Neural progenitor cell (in vitro differentiated cells): Measurements from ENCODE around the gene MXRA8. TPM values are rescaled to one million over a fixed set of nuclear protein-coding genes. Genes with fewer than 3 reads are reported as not detected.
A peak's percentile ranks its signal among the peaks of the same experiment; 100 is the strongest.

Experiments used
- DNase-seq: peaks from one replicate; pipeline ENCODE4 v3.0.0-alpha.2; 2016; ENCODE audit warnings: low spot score
- H2AFZ ChIP-seq: fragments of 200-600 bp; sonication (generic); replicated peaks from 2 replicates; pipeline ENCODE4 v1.6.1; 2016; ENCODE audit warnings: antibody characterized with exemption
- H3F3A ChIP-seq: fragments of 200-600 bp; sonication (generic); 2 replicates; pipeline ENCODE4 v1.6.1; 2016; ENCODE audit warnings: antibody characterized with exemption, low read depth
- H3K27ac ChIP-seq: fragments of 200-600 bp; sonication (generic); 2 replicates; pipeline ENCODE4 v1.5.1; 2016; ENCODE audit warnings: mild to moderate bottlenecking
- H3K27me3 ChIP-seq: fragments of 200-600 bp; sonication (generic); 2 replicates; pipeline ENCODE4 v1.6.1; 2016; ENCODE audit warnings: mild to moderate bottlenecking, moderate library complexity
- H3K36me3 ChIP-seq: fragments of 200-600 bp; sonication (generic); 2 replicates; pipeline ENCODE4 v1.5.1; 2016
- H3K4me1 ChIP-seq: fragments of 200-600 bp; sonication (generic); 2 replicates; pipeline ENCODE4 v1.6.1; 2016; ENCODE audit warnings: mixed run types
- H3K4me2 ChIP-seq: fragments of 200-600 bp; sonication (generic); 2 replicates; pipeline ENCODE4 v1.6.1; 2016
- H3K4me3 ChIP-seq: fragments of 200-600 bp; sonication (generic); 2 replicates; pipeline ENCODE4 v1.5.1; 2016
- H3K79me2 ChIP-seq: fragments of 200-600 bp; sonication (generic); 2 replicates; pipeline ENCODE4 v1.6.1; 2016; ENCODE audit warnings: low read depth
- H3K9ac ChIP-seq: fragments of 200-600 bp; sonication (generic); 2 replicates; pipeline ENCODE4 v1.6.1; 2016
- H3K9me3 ChIP-seq: fragments of 200-600 bp; sonication (generic); 2 replicates; pipeline ENCODE4 v1.5.1; 2016; ENCODE audit warnings: low read depth
- H4K20me1 ChIP-seq: fragments of 200-600 bp; sonication (generic); 2 replicates; pipeline ENCODE4 v1.6.1; 2016; ENCODE audit warnings: low read depth
- H3K27ac Mint-ChIP-seq: 3 replicates; pipeline ENCODE4 v1.8.0; 2021; ENCODE audit warnings: mixed read lengths
- H3K27me3 Mint-ChIP-seq: 2 replicates; pipeline ENCODE4 v1.8.0; 2022; ENCODE audit warnings: low read depth, mild to moderate bottlenecking, inconsistent platforms, moderate library complexity, mixed read lengths; ENCODE audit not compliant: insufficient read depth
- H3K36me3 Mint-ChIP-seq: 3 replicates; pipeline ENCODE4 v1.8.0; 2021; ENCODE audit warnings: mixed read lengths
- H3K4me1 Mint-ChIP-seq: 3 replicates; pipeline ENCODE4 v1.8.0; 2021; ENCODE audit warnings: mixed read lengths
- H3K4me3 Mint-ChIP-seq: 3 replicates; pipeline ENCODE4 v1.8.0; 2021; ENCODE audit warnings: mild to moderate bottlenecking, moderate library complexity, mixed read lengths
- H3K9me3 Mint-ChIP-seq: 3 replicates; pipeline ENCODE4 v1.8.0; 2020; ENCODE audit warnings: mixed read lengths
- EZH2 ChIP-seq: fragments of 200-600 bp; sonication (generic); IDR thresholded peaks from 2 replicates; pipeline ENCODE4 v1.6.1; 2017; ENCODE audit warnings: antibody characterized with exemption, mild to moderate bottlenecking, moderate library complexity
- EZH2phosphoT487 ChIP-seq: fragments of 200-600 bp; sonication (generic); IDR thresholded peaks from 2 replicates; pipeline ENCODE4 v1.6.1; 2017; ENCODE audit warnings: antibody characterized with exemption
- total RNA-seq: library from RNA; depleted of rRNA; stranded (reverse); fragments of >200 nt; gene quantifications from 2 replicates; pipeline ENCODE4 v1.2.3, GENCODE V29; 2015; ENCODE audit warnings: low replicate concordance
- TF ChIP-seq, protein P1 (sequence below): fragments of 200-600 bp; sonication (generic); IDR thresholded peaks from 2 replicates; pipeline ENCODE4 v1.5.1; 2017; ENCODE audit warnings: antibody characterized with exemption, mild to moderate bottlenecking

The MXRA8 gene
- total RNA-seq, 1 donor from 2014 or later: 6.8 TPM

DNA sequence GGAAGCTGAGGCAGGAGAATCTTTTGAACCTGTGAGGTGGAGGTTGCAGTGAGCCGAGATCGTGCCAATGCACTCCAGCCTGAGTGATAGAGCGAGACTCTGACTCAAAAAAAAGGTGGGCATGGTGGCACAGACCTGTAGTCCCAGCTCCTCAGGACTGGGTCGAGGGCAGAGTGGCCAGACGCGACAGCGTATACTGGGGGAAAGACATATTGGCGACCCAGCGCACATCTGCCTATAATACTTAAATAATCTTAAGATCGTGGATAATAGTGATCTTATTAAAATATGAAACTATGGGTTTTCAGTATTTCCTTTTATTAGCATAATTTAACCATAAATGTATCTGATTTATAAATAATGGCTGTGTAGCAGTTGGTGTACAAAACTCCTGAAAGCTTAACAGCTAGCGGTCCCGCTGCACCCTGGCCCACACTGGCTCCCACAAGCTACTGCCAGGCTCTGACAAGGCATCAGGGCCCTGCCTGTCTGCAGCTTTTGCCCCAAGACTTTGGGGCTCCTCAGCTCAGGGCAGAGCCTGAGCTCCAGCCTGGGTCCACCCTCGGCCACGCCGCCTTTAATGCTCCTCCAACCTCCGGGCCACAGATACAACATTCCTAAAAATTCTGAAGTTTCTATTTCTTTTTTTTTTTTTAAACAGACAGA is 19.3 kb upstream of the MXRA8 start:
- no peaks in the 10 kb centered on the region for H3K9me3 Mint-ChIP-seq
- Histone ChIP-seq H3K27me3 (no peaks in the 10 kb centered on the region), H3K4me1 (peaks cover 7% of the 10 kb centered on the region), H3K27ac (no peak overlapping the region), H3F3A (peaks cover 16% of the 10 kb centered on the region), H3K4me2 (no peak overlapping the region), H3K36me3 (no peaks in the 10 kb centered on the region), H4K20me1 (peaks cover 3% of the 10 kb centered on the region), H3K9ac (no peak overlapping the region), H3K79me2 (peaks cover 17% of the 10 kb centered on the region), H3K9me3 (no peaks in the 10 kb centered on the region), H3K4me3 (no peak overlapping the region), H2AFZ (no peak overlapping the region)
- peaks cover 2% of the 10 kb centered on the region for H3K27me3 Mint-ChIP-seq
- TF ChIP-seq EZH2phosphoT487: no peak
- TF ChIP-seq, protein P1, sequence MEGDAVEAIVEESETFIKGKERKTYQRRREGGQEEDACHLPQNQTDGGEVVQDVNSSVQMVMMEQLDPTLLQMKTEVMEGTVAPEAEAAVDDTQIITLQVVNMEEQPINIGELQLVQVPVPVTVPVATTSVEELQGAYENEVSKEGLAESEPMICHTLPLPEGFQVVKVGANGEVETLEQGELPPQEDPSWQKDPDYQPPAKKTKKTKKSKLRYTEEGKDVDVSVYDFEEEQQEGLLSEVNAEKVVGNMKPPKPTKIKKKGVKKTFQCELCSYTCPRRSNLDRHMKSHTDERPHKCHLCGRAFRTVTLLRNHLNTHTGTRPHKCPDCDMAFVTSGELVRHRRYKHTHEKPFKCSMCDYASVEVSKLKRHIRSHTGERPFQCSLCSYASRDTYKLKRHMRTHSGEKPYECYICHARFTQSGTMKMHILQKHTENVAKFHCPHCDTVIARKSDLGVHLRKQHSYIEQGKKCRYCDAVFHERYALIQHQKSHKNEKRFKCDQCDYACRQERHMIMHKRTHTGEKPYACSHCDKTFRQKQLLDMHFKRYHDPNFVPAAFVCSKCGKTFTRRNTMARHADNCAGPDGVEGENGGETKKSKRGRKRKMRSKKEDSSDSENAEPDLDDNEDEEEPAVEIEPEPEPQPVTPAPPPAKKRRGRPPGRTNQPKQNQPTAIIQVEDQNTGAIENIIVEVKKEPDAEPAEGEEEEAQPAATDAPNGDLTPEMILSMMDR: no peak
- no peak for TF ChIP-seq EZH2
- H3K4me1 Mint-ChIP-seq: peaks cover 10% of the 10 kb centered on the region
- DNase-seq: no peak
- H3K36me3 Mint-ChIP-seq: no peaks in the 10 kb centered on the region
- H3K27ac Mint-ChIP-seq: no peak overlapping the region
- H3K4me3 Mint-ChIP-seq: no peak overlapping the region

DNA sequence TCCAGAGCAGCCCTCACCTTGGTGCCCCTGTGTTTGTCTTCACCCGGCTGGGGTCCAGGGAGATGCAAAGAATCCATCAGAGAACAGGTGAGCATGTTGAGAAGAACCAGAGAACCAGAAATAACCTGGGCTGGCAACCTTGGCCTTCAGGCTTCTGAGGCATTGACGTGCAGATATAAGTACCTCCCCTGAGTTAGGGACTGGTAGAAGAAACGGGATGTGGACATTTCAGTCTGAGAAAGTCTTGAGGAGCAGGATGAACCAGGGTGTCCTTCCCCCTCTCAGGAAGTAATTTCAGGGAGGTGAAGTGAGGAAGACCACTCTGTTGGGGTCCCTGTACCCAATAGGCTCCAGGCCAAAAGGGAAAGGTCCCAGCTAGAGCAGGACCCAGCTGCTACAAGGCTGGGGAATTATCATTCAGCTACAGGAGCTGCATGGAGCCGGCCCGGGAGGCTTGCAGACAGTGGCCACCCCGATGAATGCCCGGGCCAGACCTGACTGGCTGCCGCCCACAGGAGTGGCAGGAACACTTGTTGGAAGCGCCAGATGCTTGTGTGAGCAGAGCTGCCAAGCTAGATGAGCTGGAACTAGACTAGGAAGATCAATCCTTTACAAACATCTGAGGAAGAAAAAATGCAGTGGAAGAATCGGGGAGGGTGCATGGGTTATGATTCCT is 18.3 kb upstream of the MXRA8 start:
- H3K9me3 Mint-ChIP-seq: no peaks in the 10 kb centered on the region
- Histone ChIP-seq H3K4me3 (no peak overlapping the region), H2AFZ (no peak overlapping the region), H3K27me3 (no peaks in the 10 kb centered on the region), H4K20me1 (peaks cover 3% of the 10 kb centered on the region), H3K27ac (no peak overlapping the region), H3F3A (peaks cover 22% of the 10 kb centered on the region), H3K4me2 (no peak overlapping the region), H3K9me3 (no peaks in the 10 kb centered on the region), H3K79me2 (peaks cover 17% of the 10 kb centered on the region), H3K9ac (no peak overlapping the region), H3K36me3 (no peaks in the 10 kb centered on the region), H3K4me1 (peaks cover 7% of the 10 kb centered on the region)
- H3K4me1 Mint-ChIP-seq: peaks cover 10% of the 10 kb centered on the region
- H3K36me3 Mint-ChIP-seq: no peaks in the 10 kb centered on the region
- peak overlapping the region; percentile 76 for H3K4me3 Mint-ChIP-seq
- DNase-seq: no peak
- peaks cover 2% of the 10 kb centered on the region for H3K27me3 Mint-ChIP-seq
- TF ChIP-seq, protein P1: no peak
- TF ChIP-seq EZH2 (no peak), EZH2phosphoT487 (no peak)
- H3K27ac Mint-ChIP-seq: peak overlapping the region; percentile 11

DNA sequence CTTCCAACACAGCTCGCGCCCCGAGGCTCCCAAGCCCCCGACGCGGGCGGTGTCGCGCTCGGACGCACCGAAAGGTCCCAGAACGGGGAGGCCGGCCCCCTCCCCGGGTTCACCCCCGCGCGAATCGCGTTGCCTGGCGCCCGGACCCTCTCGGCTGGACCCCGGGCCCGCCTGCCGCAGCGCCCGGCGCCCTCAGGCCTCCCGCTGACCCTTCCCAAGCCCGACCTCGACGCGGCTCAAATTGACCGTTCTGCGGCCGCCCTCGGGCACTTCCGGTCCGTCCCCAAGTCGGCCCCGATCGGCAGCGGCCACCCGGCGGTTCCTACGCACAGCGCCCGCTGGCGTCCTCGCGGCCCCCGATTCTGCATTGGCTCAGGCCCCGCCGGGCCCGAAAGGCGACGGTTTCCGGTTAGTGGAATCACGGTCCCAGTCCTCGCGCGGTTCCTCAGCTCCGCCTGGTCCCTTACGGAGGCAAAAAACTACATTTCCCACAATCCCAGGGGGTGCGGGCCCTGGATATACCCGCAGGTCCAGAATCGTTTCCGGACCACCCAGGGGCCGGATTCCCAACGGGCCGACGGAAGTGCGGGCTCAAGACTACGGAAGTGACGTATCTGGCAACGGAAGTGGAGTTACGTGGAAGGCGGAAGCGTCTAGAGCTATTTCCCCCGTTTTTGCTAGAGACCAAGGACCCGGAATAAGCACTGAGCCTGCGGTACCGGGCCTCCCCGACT is 16.7 kb upstream of the MXRA8 start, which contains the start of gene AURKAIP1:
Gene AURKAIP1, minus strand, starts transcription at position 279 of the 734 bp plus-strand sequence. CDS start 451 bp downstream, outside the sequence.
- Histone ChIP-seq H3K9me3 (no peaks in the 10 kb centered on the region), H4K20me1 (peaks cover 3% of the 10 kb centered on the region), H3K4me3 (peak within 1 kb of the TSS; percentile 92), H2AFZ (peak within 1 kb of the TSS; percentile 40), H3K27ac (peak within 1 kb of the TSS; percentile 39), H3K27me3 (no peaks in the 10 kb centered on the region), H3K4me1 (peaks cover 7% of the 10 kb centered on the region), H3K79me2 (peaks cover 17% of the 10 kb centered on the region), H3K36me3 (no peaks in the 10 kb centered on the region), H3F3A (peaks cover 22% of the 10 kb centered on the region), H3K9ac (peak within 1 kb of the TSS; percentile 97), H3K4me2 (peak within 1 kb of the TSS; percentile 99)
- Mint-ChIP-seq H3K27me3 (peaks cover 2% of the 10 kb centered on the region), H3K27ac (peak within 1 kb of the TSS; percentile 94), H3K4me3 (peak within 1 kb of the TSS; percentile 92), H3K9me3 (no peaks in the 10 kb centered on the region), H3K36me3 (no peaks in the 10 kb centered on the region), H3K4me1 (peaks cover 10% of the 10 kb centered on the region)
- DNase-seq: peak; percentile 100
- TF ChIP-seq, protein P1: peak; percentile 43
- TF ChIP-seq EZH2: no peak
